ENCODE data around the gene RNF10.

DNA sequence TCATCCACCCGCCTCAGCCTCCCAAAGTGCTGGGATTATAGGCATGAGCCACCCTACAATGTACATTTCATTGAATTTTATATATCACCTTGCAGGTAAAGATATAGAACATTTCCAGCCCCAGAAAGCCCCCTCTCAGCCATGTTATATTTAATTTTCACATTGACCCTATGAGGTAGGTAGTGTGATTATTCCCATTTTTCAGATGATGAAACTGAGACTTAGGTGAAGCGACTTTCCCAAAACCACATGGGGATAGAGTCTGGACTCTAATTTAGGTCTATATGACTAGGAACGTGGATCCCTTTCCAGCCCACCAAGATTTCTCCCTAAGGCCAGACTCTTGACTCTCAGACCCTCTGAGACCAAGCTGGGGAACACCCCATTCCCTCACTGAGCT lies 62.7 kb downstream of the RNF10 start:
- TF ChIP-seq, protein P1, sequence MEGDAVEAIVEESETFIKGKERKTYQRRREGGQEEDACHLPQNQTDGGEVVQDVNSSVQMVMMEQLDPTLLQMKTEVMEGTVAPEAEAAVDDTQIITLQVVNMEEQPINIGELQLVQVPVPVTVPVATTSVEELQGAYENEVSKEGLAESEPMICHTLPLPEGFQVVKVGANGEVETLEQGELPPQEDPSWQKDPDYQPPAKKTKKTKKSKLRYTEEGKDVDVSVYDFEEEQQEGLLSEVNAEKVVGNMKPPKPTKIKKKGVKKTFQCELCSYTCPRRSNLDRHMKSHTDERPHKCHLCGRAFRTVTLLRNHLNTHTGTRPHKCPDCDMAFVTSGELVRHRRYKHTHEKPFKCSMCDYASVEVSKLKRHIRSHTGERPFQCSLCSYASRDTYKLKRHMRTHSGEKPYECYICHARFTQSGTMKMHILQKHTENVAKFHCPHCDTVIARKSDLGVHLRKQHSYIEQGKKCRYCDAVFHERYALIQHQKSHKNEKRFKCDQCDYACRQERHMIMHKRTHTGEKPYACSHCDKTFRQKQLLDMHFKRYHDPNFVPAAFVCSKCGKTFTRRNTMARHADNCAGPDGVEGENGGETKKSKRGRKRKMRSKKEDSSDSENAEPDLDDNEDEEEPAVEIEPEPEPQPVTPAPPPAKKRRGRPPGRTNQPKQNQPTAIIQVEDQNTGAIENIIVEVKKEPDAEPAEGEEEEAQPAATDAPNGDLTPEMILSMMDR (IDR thresholded peaks at IDR 0.05): no peak
- TF ChIP-seq POLR2A (IDR thresholded peaks at IDR 0.05; ENCODE audit: low read depth) (no peak), POLR2AphosphoS5 (IDR thresholded peaks at IDR 0.05) (no peak), EP300 (IDR thresholded peaks at IDR 0.05) (no peak)

Data from esophagus muscularis mucosa (tissue), 4 donors.